ENCODE measurements around the gene MAP3K19.
"Not testable (repeated sequence)": the region's sequence is repeated elsewhere in the genome, so short reads cannot be mapped to it uniquely, and the experiment has no call there.

Gene MAP3K19

GRCh38 chr2:135050132-135050531 lies 2.9 kb upstream of the MAP3K19 start:
- no peak for DNase-seq

- no peak for DNase-seq
Measured at GRCh38 chr2:135048122-135048521, 875 bp upstream of the MAP3K19 start.

- no peak for DNase-seq
Measured at GRCh38 chr2:135043345-135043744, 3.9 kb downstream of the MAP3K19 start.

GRCh38 chr2:135037831-135038230 lies 9.4 kb downstream of the MAP3K19 start:
- DNase-seq, result no peak

- DNase-seq, result not testable (repeated sequence)
Measured at GRCh38 chr2:135033216-135033615, 14.0 kb downstream of the MAP3K19 start.

GRCh38 chr2:135030826-135031225 lies 16.4 kb downstream of the MAP3K19 start:
- no peak for DNase-seq

GRCh38 chr2:135029481-135030134 lies 17.6 kb downstream of the MAP3K19 start:
- DNase-seq, result no peak

- DNase-seq, result no peak
Measured at GRCh38 chr2:135023886-135024485, 23.3 kb downstream of the MAP3K19 start.

GRCh38 chr2:135022952-135023880 lies 24.0 kb downstream of the MAP3K19 start:
- no peak for DNase-seq

GRCh38 chr2:135021618-135022017 lies 25.6 kb downstream of the MAP3K19 start:
- no peak for DNase-seq

GRCh38 chr2:135011633-135012032 lies 35.6 kb downstream of the MAP3K19 start:
- no peak for DNase-seq

GRCh38 chr2:135010200-135010942 lies 36.9 kb downstream of the MAP3K19 start:
- DNase-seq, result no peak

GRCh38 chr2:135009339-135009738 lies 37.9 kb downstream of the MAP3K19 start:
- DNase-seq, result no peak

- no peak for DNase-seq
Measured at GRCh38 chr2:135005753-135006152, 41.5 kb downstream of the MAP3K19 start.

GRCh38 chr2:135004005-135004746 lies 43.1 kb downstream of the MAP3K19 start:
- DNase-seq, result peak; percentile 42 to 81

GRCh38 chr2:135002836-135003235 lies 44.4 kb downstream of the MAP3K19 start:
- DNase-seq, result no peak

GRCh38 chr2:134999521-134999920 lies 47.7 kb downstream of the MAP3K19 start:
- DNase-seq, result peak; percentile 12 to 69

GRCh38 chr2:134988994-134989605 lies 58.1 kb downstream of the MAP3K19 start:
- peak in 1 of 2 experiments; percentile 36 for DNase-seq

- peak in 1 of 2 experiments; percentile 11 for DNase-seq
Measured at GRCh38 chr2:134985061-134985460, 62.2 kb downstream of the MAP3K19 start.

GRCh38 chr2:134982603-134983002 lies 64.6 kb downstream of the MAP3K19 start:
- no peak for DNase-seq

- no peak for DNase-seq
Measured at GRCh38 chr2:134980639-134981038, 66.6 kb downstream of the MAP3K19 start.

GRCh38 chr2:134979221-134979620 lies 68.0 kb downstream of the MAP3K19 start:
- no peak for DNase-seq

Measured in NCI-H446 (cell line).